GM10248 (cell line): ENCODE measurements around the gene TMEM86A.

Source experiments
- CTCF ChIA-PET: fragments of 300-600 bp; sonication (Branson Sonifier 250); formaldehyde crosslinking; extraction: SDS; loops from one replicate; lab custom pipeline; 2021; ENCODE audit warnings: antibody characterized with exemption; lab: Yijun Ruan, JAX
- POLR2A ChIA-PET: fragments of 350-650 bp; sonication (Branson Sonifier 250); formaldehyde crosslinking; extraction: SDS; loops from one replicate; lab custom pipeline; 2020; ENCODE audit warnings: antibody characterized with exemption; lab: Yijun Ruan, JAX
- DNase-seq: peaks from one replicate; pipeline ENCODE4 v3.0.0; 2012; ENCODE audit errors: extremely low spot score
- CTCF ChIP-seq: IDR thresholded peaks from 2 replicates; pipeline ENCODE4 v1.5.1; 2012; ENCODE audit warnings: mild to moderate bottlenecking, low read depth; ENCODE audit errors: extremely low read depth, missing control alignments, control extremely low read depth

TMEM86A gene

GRCh38 chr11:18700375-18700774, 1.8 kb downstream of the TMEM86A start:
- CTCF ChIA-PET: interaction anchor here (1.1 to 1.8 kb wide), 2 partner anchors 22 to 31 kb away, joined by 3 to 4 read pairs; no protein-coding TSS in a partner anchor

DNA sequence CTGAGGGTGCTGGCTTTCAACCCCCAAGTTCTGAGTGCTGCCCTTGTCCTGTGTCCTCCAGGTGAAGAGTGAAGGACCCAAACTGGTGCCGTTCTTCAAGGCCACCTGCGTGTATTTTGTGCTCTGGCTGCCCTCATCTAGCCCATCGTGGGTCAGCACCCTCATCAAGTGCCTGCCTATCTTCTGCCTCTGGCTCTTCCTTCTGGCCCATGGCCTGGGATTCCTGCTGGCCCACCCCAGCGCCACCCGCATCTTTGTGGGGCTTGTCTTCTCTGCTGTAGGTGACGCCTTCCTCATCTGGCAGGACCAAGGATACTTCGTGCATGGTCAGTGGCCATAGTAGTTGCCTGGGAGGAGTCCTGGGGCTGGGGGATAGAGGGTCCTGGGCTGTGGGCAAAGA, 2.3 kb downstream of the TMEM86A start:
- TF ChIP-seq CTCF: no peak
- DNase-seq: no peak
- CTCF ChIA-PET: interaction anchor here (1.8 kb wide), 1 partner anchor 21 kb away, joined by 4 read pairs; no protein-coding TSS in a partner anchor
- POLR2A ChIA-PET: no interaction called here

More at GRCh38 chr11:18700375-18700774, 1.8 kb downstream of the TMEM86A start:
- DNase-seq: no peak
- TF ChIP-seq CTCF: no peak
- POLR2A ChIA-PET: no interaction called here

- no peak for TF ChIP-seq CTCF
- no peak for DNase-seq
- POLR2A ChIA-PET: interaction anchor here (0.9 kb wide), 1 partner anchor 22 kb away, joined by 3 read pairs; no protein-coding TSS in a partner anchor
- CTCF ChIA-PET: interaction anchor here (1.2 to 1.5 kb wide), 2 partner anchors 20 to 971 kb away, joined by 3 to 4 read pairs; no protein-coding TSS in a partner anchor
These were observed 3.1 kb downstream of the TMEM86A start for GRCh38 chr11:18701614-18702216.

DNA sequence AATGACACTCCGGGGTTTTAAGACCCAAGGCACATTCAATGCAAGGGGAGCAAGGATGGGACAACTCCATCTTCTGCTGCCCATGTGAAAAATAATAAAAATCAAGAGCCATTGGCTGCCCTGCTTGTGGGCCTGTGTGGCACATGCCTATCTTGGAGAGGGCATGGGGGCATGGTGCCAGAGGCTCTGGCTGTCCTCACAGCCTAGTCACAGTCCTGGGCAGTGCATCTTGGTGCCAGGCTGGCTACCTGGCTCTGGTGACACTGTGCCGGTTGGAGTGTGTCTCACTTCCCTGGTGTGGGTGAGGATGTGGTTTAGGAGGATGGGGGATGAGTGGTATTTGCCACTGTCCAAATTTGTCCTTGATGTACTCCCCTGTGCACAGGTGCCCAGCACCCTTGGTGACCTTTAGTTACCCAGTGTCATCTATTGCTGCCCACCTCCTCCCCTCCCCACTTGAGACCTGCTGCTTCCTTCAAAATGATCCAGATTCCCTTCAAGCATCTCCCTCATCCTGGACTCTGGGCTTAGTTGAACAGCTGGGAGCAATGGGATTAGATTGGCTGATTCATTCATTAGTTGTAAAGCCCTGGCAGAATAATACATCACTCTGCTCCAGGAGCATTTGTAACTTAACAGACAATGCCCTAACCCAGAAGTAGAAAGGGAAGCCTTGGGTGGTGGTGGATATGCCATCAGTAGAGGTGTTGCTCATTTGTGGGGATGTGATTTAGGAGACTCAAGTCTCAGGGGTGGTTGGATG, 4.6 kb downstream of the TMEM86A start:
- ChIA-PET CTCF (interaction anchor here (1.0 to 5.6 kb wide), 4 partner anchors 10 to 459 kb away, joined by 3 to 38 read pairs (median 15); no protein-coding TSS in a partner anchor), POLR2A (no interaction called here)
- DNase-seq: no peak
- TF ChIP-seq CTCF: no peak

- POLR2A ChIA-PET: no interaction called here
These were observed 5.6 kb downstream of the TMEM86A start for GRCh38 chr11:18704045-18704645.

More at GRCh38 chr11:18704045-18704645, 5.6 kb downstream of the TMEM86A start:
- no peak for DNase-seq
- CTCF ChIA-PET: interaction anchor here (1.1 to 5.6 kb wide), 8 partner anchors 9 to 460 kb away, joined by 3 to 38 read pairs (median 3); no protein-coding TSS in a partner anchor
- no peak for TF ChIP-seq CTCF
